Measurements from ENCODE around the gene SKIC3.

SKIC3 gene

GRCh38 chr5:95563367-95563766, 8.6 kb upstream of the SKIC3 start:
- Histone ChIP-seq H3K9ac (ENCODE audit: low read depth, low read length) (no peak overlapping the region), H3K36me3 (ENCODE audit: insufficient read depth, low read depth, low read length) (peaks cover 1% of the 10 kb centered on the region; the same call in 1 of the 2 replicates), H3K27me3 (ENCODE audit: insufficient read depth, low read length) (no peaks in the 10 kb centered on the region), H3K4me3 (ENCODE audit: low read length) (no peak overlapping the region), H3K9me3 (ENCODE audit: insufficient read depth, low read depth, low read length) (no peaks in the 10 kb centered on the region), H3K27ac (ENCODE audit: low read length) (no peak overlapping the region), H3K4me1 (ENCODE audit: insufficient read depth, low read length) (no peaks in the 10 kb centered on the region)

- no peaks in the 10 kb centered on the region for H3K27me3 ChIP-seq (ENCODE audit: insufficient read depth, low read length)
Measured at GRCh38 chr5:95562282-95562681, 7.5 kb upstream of the SKIC3 start.

DNA sequence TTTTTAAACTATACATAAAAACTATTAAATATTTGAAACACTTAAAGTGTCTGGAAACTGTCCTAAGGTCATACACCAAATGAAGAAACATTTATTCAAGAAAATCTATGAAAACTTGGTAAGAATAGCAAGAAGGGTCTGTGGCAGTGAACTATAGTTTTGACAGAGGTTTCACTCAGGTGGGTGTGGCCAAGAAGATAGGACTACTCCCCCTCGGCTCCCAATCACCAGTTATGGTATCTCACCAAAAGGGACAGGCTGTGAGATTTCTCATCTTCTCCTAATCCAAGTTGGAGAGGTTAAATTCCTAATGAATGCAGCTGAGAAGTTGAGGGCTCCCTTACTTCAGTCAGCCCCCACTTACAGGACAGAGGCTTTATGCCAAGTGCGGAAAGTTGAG, 3.1 kb upstream of the SKIC3 start:
- no peak overlapping the region for H3K27ac ChIP-seq (ENCODE audit: low read length)
- no peak overlapping the region for H3K4me3 ChIP-seq (ENCODE audit: low read length)
- no peaks in the 10 kb centered on the region for H3K27me3 ChIP-seq (ENCODE audit: insufficient read depth, low read length)
- no peak overlapping the region for H3K9ac ChIP-seq (ENCODE audit: low read depth, low read length)
- H3K9me3 ChIP-seq (ENCODE audit: insufficient read depth, low read depth, low read length): no peaks in the 10 kb centered on the region
- 0 out of 2 replicates have a peak, but pooled peaks cover 4% of the 10 kb centered on the region for H3K4me1 ChIP-seq (ENCODE audit: insufficient read depth, low read length)
- H3K36me3 ChIP-seq (ENCODE audit: insufficient read depth, low read depth, low read length): peaks cover under 1% of the 10 kb centered on the region; the same call in 1 of the 2 replicates

More at GRCh38 chr5:95562282-95562681, 7.5 kb upstream of the SKIC3 start:
- H3K4me3 ChIP-seq (ENCODE audit: low read length): no peak overlapping the region
- no peak overlapping the region for H3K9ac ChIP-seq (ENCODE audit: low read depth, low read length)
- no peaks in the 10 kb centered on the region for H3K4me1 ChIP-seq (ENCODE audit: insufficient read depth, low read length)
- no peaks in the 10 kb centered on the region; the same call in 1 of the 2 replicates for H3K36me3 ChIP-seq (ENCODE audit: insufficient read depth, low read depth, low read length)
- no peak overlapping the region for H3K27ac ChIP-seq (ENCODE audit: low read length)
- no peaks in the 10 kb centered on the region for H3K9me3 ChIP-seq (ENCODE audit: insufficient read depth, low read depth, low read length)

DNA sequence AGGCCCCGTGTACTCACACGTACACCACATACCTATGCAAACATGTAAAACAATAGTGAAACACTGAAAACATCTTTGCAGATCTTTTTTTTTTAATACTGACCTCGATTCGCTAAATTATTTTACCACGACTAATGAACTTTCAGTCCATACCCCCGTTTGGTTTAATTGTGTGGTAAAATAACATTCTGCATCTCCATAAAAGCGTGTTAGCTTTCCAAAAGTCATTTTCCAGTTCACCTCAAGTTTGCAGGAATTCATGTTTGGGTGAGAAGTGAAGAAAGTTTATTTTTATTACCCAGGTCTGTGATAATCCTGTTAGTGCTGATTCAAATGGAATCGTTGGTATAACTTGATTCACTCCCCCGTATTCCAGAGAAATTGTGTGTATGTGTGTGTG, 776 bp upstream of the SKIC3 start:
- Histone ChIP-seq H3K4me3 (ENCODE audit: low read length) (peak overlapping the region; percentile 97), H3K9me3 (ENCODE audit: insufficient read depth, low read depth, low read length) (no peaks in the 10 kb centered on the region), H3K9ac (ENCODE audit: low read depth, low read length) (peak overlapping the region; percentile 92), H3K36me3 (ENCODE audit: insufficient read depth, low read depth, low read length) (peaks cover 7% of the 10 kb centered on the region), H3K27me3 (ENCODE audit: insufficient read depth, low read length) (no peaks in the 10 kb centered on the region), H3K4me1 (ENCODE audit: insufficient read depth, low read length) (0 out of 2 replicates have a peak, but pooled peaks cover 4% of the 10 kb centered on the region), H3K27ac (ENCODE audit: low read length) (peak overlapping the region; percentile 68)

DNA sequence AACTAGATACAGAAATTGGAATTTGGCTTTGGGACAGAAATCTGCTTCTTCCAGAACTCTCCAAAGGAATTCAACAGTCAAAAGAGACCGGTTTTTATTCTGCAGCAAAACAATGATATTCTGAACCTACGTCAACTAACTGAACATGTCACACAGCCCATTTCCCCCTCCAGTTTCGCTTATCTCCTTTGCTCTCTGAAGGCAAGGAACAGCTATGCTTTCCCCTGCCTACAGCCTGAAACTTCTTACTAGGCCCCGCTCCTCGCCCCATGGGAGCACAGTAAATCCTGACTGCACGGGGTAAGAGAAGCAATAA, 488 bp downstream of the SKIC3 start:
- peak overlapping the region; percentile 92 for H3K9ac ChIP-seq (ENCODE audit: low read depth, low read length)
- no peaks in the 10 kb centered on the region for H3K27me3 ChIP-seq (ENCODE audit: insufficient read depth, low read length)
- 0 out of 2 replicates have a peak, but pooled peaks cover 4% of the 10 kb centered on the region for H3K4me1 ChIP-seq (ENCODE audit: insufficient read depth, low read length)
- peaks cover 15% of the 10 kb centered on the region for H3K36me3 ChIP-seq (ENCODE audit: insufficient read depth, low read depth, low read length)
- H3K4me3 ChIP-seq (ENCODE audit: low read length): peak overlapping the region; percentile 97
- peak overlapping the region; percentile 68 for H3K27ac ChIP-seq (ENCODE audit: low read length)
- no peaks in the 10 kb centered on the region for H3K9me3 ChIP-seq (ENCODE audit: insufficient read depth, low read depth, low read length)

GRCh38 chr5:95549030-95549429, 5.7 kb downstream of the SKIC3 start:
- Histone ChIP-seq H3K27ac (ENCODE audit: low read length) (no peak overlapping the region), H3K9ac (ENCODE audit: low read depth, low read length) (no peak overlapping the region), H3K4me3 (ENCODE audit: low read length) (no peak overlapping the region), H3K4me1 (ENCODE audit: insufficient read depth, low read length) (no peaks in the 10 kb centered on the region), H3K36me3 (ENCODE audit: insufficient read depth, low read depth, low read length) (peaks cover 68% of the 10 kb centered on the region), H3K27me3 (ENCODE audit: insufficient read depth, low read length) (no peaks in the 10 kb centered on the region), H3K9me3 (ENCODE audit: insufficient read depth, low read depth, low read length) (no peaks in the 10 kb centered on the region)

- H3K36me3 ChIP-seq (ENCODE audit: insufficient read depth, low read depth, low read length): peaks cover 90% of the 10 kb centered on the region
- no peak overlapping the region for H3K27ac ChIP-seq (ENCODE audit: low read length)
- H3K27me3 ChIP-seq (ENCODE audit: insufficient read depth, low read length): no peaks in the 10 kb centered on the region
Measured at GRCh38 chr5:95543017-95543705, 11.6 kb downstream of the SKIC3 start.

GRCh38 chr5:95537501-95537900, 17.3 kb downstream of the SKIC3 start:
- Histone ChIP-seq H3K27ac (ENCODE audit: low read length) (no peak overlapping the region), H3K36me3 (ENCODE audit: insufficient read depth, low read depth, low read length) (peaks cover 56% of the 10 kb centered on the region), H3K9me3 (ENCODE audit: insufficient read depth, low read depth, low read length) (no peaks in the 10 kb centered on the region), H3K27me3 (ENCODE audit: insufficient read depth, low read length) (no peaks in the 10 kb centered on the region), H3K9ac (ENCODE audit: low read depth, low read length) (no peak overlapping the region), H3K4me1 (ENCODE audit: insufficient read depth, low read length) (peaks cover 11% of the 10 kb centered on the region; the same call in 1 of the 2 replicates), H3K4me3 (ENCODE audit: low read length) (no peak overlapping the region)

More at GRCh38 chr5:95543017-95543705, 11.6 kb downstream of the SKIC3 start:
- H3K9ac ChIP-seq (ENCODE audit: low read depth, low read length): no peak overlapping the region
- H3K4me3 ChIP-seq (ENCODE audit: low read length): no peak overlapping the region
- H3K4me1 ChIP-seq (ENCODE audit: insufficient read depth, low read length): no peaks in the 10 kb centered on the region
- H3K9me3 ChIP-seq (ENCODE audit: insufficient read depth, low read depth, low read length): no peaks in the 10 kb centered on the region

GRCh38 chr5:95533761-95534160, 21.0 kb downstream of the SKIC3 start:
- Histone ChIP-seq H3K4me1 (ENCODE audit: insufficient read depth, low read length) (peaks cover 21% of the 10 kb centered on the region), H3K27me3 (ENCODE audit: insufficient read depth, low read length) (no peaks in the 10 kb centered on the region), H3K9me3 (ENCODE audit: insufficient read depth, low read depth, low read length) (no peaks in the 10 kb centered on the region), H3K4me3 (ENCODE audit: low read length) (no peak overlapping the region), H3K36me3 (ENCODE audit: insufficient read depth, low read depth, low read length) (peaks cover 44% of the 10 kb centered on the region), H3K27ac (ENCODE audit: low read length) (no peak overlapping the region), H3K9ac (ENCODE audit: low read depth, low read length) (no peak overlapping the region)

- peaks cover 21% of the 10 kb centered on the region for H3K4me1 ChIP-seq (ENCODE audit: insufficient read depth, low read length)
- H3K9me3 ChIP-seq (ENCODE audit: insufficient read depth, low read depth, low read length): no peaks in the 10 kb centered on the region
- no peak overlapping the region for H3K27ac ChIP-seq (ENCODE audit: low read length)
- H3K4me3 ChIP-seq (ENCODE audit: low read length): no peak overlapping the region
- no peaks in the 10 kb centered on the region for H3K27me3 ChIP-seq (ENCODE audit: insufficient read depth, low read length)
- no peak overlapping the region for H3K9ac ChIP-seq (ENCODE audit: low read depth, low read length)
- peaks cover 50% of the 10 kb centered on the region for H3K36me3 ChIP-seq (ENCODE audit: insufficient read depth, low read depth, low read length)
Measured at GRCh38 chr5:95533106-95533505, 21.7 kb downstream of the SKIC3 start.

DNA sequence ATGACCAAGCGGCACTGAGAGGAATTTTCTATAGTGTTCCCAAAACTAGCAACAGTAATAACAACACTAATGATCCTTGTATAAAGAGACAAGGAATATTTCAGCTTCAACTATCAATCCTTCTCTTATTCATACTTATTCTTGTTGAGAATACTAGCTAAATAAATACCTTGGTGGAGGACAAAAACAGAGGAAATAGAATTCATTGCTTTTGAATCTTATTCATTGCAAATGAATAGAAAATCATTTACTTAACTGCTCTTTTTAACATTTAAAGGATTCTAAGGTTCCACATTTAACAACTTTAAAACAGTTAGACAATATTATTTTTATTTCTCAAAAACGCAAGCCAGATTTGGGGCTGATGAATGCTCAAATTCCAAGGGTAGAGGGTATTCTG, 22.4 kb downstream of the SKIC3 start:
- H3K27me3 ChIP-seq (ENCODE audit: insufficient read depth, low read length): no peaks in the 10 kb centered on the region
- peak overlapping the region; percentile 38; the same call in 1 of the 2 replicates for H3K4me3 ChIP-seq (ENCODE audit: low read length)
- H3K4me1 ChIP-seq (ENCODE audit: insufficient read depth, low read length): peaks cover 21% of the 10 kb centered on the region
- H3K36me3 ChIP-seq (ENCODE audit: insufficient read depth, low read depth, low read length): peaks cover 54% of the 10 kb centered on the region
- H3K27ac ChIP-seq (ENCODE audit: low read length): no peak overlapping the region
- no peak overlapping the region for H3K9ac ChIP-seq (ENCODE audit: low read depth, low read length)
- H3K9me3 ChIP-seq (ENCODE audit: insufficient read depth, low read depth, low read length): no peaks in the 10 kb centered on the region

GRCh38 chr5:95531491-95531890, 23.3 kb downstream of the SKIC3 start:
- Histone ChIP-seq H3K9ac (ENCODE audit: low read depth, low read length) (no peak overlapping the region), H3K36me3 (ENCODE audit: insufficient read depth, low read depth, low read length) (peaks cover 53% of the 10 kb centered on the region), H3K27me3 (ENCODE audit: insufficient read depth, low read length) (no peaks in the 10 kb centered on the region), H3K27ac (ENCODE audit: low read length) (no peak overlapping the region), H3K9me3 (ENCODE audit: insufficient read depth, low read depth, low read length) (no peaks in the 10 kb centered on the region), H3K4me1 (ENCODE audit: insufficient read depth, low read length) (peaks cover 21% of the 10 kb centered on the region), H3K4me3 (ENCODE audit: low read length) (no peak overlapping the region)

Data from iPS-20b (cell line).